ENCODE results near the gene FOXN3.

DNA sequence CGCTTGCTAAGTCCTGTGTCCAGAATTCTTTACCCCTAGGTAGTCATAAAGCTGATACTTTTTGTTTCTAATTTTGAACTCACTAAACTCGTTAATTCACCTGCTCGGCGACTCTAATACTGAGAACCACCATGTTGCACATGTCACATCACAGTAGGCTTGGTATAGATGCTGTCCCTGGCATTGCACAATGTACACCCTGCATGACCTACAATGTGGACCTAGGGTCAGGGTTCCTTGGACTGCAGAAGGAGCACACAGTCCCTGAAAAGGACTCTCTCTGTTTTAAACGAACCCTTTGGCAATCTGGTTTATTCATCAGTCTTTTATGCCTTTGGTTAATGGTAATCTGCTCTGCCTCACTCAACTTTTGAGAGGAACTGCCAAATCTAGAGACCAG, 272.4 kb downstream of the FOXN3 start:
- TF ChIP-seq CTCF (IDR thresholded peaks at IDR 0.05; ENCODE audit: poor library complexity, severe bottlenecking) (no peak), REST (IDR thresholded peaks at IDR 0.05; ENCODE audit: borderline replicate concordance) (no peak), EZH2 (IDR thresholded peaks at IDR 0.05; ENCODE audit: borderline replicate concordance, insufficient read depth, low read length, poor library complexity, severe bottlenecking) (no peak), SMC3 (conservative IDR thresholded peaks at IDR 0.05; ENCODE audit: poor library complexity) (no peak)

Measured in neural cell (in vitro differentiated cells).